Endothelial cell (in vitro differentiated cells): ENCODE measurements around the gene COG7. TPM values are rescaled to one million over a fixed set of nuclear protein-coding genes. Genes with fewer than 3 reads are reported as not detected.

Source experiments
- DNase-seq: peaks from one replicate; pipeline ENCODE4 v3.0.0; 2021; ENCODE audit warnings: low spot score
- H3K27ac Mint-ChIP-seq: one replicate; pipeline ENCODE4 v1.8.0; 2021; ENCODE audit warnings: mixed read lengths, inconsistent platforms; ENCODE audit not compliant: unreplicated experiment
- H3K27me3 Mint-ChIP-seq: one replicate; pipeline ENCODE4 v1.8.0; 2021; ENCODE audit warnings: mild to moderate bottlenecking, moderate library complexity, mixed read lengths, inconsistent platforms; ENCODE audit not compliant: unreplicated experiment
- H3K36me3 Mint-ChIP-seq: one replicate; pipeline ENCODE4 v1.8.0; 2021; ENCODE audit warnings: mild to moderate bottlenecking, low read depth, mixed read lengths, inconsistent platforms; ENCODE audit not compliant: unreplicated experiment
- H3K4me1 Mint-ChIP-seq: one replicate; pipeline ENCODE4 v1.8.0; 2021; ENCODE audit warnings: mild to moderate bottlenecking, mixed read lengths, inconsistent platforms; ENCODE audit not compliant: unreplicated experiment
- H3K4me3 Mint-ChIP-seq: one replicate; pipeline ENCODE4 v1.8.0; 2021; ENCODE audit warnings: mild to moderate bottlenecking, mixed read lengths, inconsistent platforms; ENCODE audit not compliant: unreplicated experiment
- H3K9me3 Mint-ChIP-seq: one replicate; pipeline ENCODE4 v1.8.0; 2021; ENCODE audit warnings: mixed read lengths, inconsistent platforms; ENCODE audit not compliant: unreplicated experiment
- total RNA-seq: library from RNA; stranded (reverse); fragmentation: NEBNext Ultra II Directional; extraction: Animal tissue kit (Norgen Biotek cat#: 25700); gene quantifications from one replicate; pipeline ENCODE4 v1.2.1, GENCODE V29; 2021; ENCODE audit not compliant: unreplicated experiment
- TF ChIP-seq, protein P1 (sequence below): fragments of 200-600 bp; sonication (generic); IDR thresholded peaks from one replicate; pipeline ENCODE4 v1.5.0; 2021; ENCODE audit warnings: antibody characterized with exemption; ENCODE audit not compliant: unreplicated experiment

COG7 gene
- total RNA-seq, 1 donor from 2014 or later: 10.1 TPM

- no peak for DNase-seq
- TF ChIP-seq, protein P1, sequence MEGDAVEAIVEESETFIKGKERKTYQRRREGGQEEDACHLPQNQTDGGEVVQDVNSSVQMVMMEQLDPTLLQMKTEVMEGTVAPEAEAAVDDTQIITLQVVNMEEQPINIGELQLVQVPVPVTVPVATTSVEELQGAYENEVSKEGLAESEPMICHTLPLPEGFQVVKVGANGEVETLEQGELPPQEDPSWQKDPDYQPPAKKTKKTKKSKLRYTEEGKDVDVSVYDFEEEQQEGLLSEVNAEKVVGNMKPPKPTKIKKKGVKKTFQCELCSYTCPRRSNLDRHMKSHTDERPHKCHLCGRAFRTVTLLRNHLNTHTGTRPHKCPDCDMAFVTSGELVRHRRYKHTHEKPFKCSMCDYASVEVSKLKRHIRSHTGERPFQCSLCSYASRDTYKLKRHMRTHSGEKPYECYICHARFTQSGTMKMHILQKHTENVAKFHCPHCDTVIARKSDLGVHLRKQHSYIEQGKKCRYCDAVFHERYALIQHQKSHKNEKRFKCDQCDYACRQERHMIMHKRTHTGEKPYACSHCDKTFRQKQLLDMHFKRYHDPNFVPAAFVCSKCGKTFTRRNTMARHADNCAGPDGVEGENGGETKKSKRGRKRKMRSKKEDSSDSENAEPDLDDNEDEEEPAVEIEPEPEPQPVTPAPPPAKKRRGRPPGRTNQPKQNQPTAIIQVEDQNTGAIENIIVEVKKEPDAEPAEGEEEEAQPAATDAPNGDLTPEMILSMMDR: no peak
- H3K4me3 Mint-ChIP-seq: no peak overlapping the region
- H3K27ac Mint-ChIP-seq: no peak overlapping the region
- H3K4me1 Mint-ChIP-seq: peaks cover 7% of the 10 kb centered on the region
- H3K36me3 Mint-ChIP-seq: peaks cover 29% of the 10 kb centered on the region
- no peaks in the 10 kb centered on the region for H3K27me3 Mint-ChIP-seq
- no peaks in the 10 kb centered on the region for H3K9me3 Mint-ChIP-seq
Measured at GRCh38 chr16:23495671-23496070, 42.7 kb upstream of the COG7 start.

DNA sequence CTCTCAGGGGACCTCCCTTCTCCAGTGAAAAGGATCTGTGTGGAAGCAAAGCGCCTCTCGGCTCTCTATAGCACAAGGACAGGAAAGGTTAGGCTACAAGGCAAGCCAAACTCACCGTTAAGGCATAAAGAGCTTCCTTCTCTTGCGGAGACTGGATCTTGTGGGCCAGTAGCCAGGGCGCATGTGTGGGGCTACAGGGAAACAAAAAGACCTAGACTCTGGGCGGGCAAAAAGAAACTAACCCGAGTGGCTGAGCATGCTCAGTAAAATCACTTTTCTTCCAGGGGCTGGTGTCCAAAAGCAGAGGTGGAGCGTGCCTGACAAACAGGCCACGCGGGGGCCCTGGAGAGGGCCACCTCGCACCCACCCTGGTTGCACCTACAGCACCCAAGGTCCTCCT, 41.2 kb upstream of the COG7 start:
- H3K36me3 Mint-ChIP-seq: peaks cover 34% of the 10 kb centered on the region
- no peaks in the 10 kb centered on the region for H3K27me3 Mint-ChIP-seq
- no peaks in the 10 kb centered on the region for H3K9me3 Mint-ChIP-seq
- peaks cover 7% of the 10 kb centered on the region for H3K4me1 Mint-ChIP-seq
- H3K27ac Mint-ChIP-seq: no peak overlapping the region
- no peak overlapping the region for H3K4me3 Mint-ChIP-seq
- TF ChIP-seq, protein P1: no peak
- no peak for DNase-seq

DNA sequence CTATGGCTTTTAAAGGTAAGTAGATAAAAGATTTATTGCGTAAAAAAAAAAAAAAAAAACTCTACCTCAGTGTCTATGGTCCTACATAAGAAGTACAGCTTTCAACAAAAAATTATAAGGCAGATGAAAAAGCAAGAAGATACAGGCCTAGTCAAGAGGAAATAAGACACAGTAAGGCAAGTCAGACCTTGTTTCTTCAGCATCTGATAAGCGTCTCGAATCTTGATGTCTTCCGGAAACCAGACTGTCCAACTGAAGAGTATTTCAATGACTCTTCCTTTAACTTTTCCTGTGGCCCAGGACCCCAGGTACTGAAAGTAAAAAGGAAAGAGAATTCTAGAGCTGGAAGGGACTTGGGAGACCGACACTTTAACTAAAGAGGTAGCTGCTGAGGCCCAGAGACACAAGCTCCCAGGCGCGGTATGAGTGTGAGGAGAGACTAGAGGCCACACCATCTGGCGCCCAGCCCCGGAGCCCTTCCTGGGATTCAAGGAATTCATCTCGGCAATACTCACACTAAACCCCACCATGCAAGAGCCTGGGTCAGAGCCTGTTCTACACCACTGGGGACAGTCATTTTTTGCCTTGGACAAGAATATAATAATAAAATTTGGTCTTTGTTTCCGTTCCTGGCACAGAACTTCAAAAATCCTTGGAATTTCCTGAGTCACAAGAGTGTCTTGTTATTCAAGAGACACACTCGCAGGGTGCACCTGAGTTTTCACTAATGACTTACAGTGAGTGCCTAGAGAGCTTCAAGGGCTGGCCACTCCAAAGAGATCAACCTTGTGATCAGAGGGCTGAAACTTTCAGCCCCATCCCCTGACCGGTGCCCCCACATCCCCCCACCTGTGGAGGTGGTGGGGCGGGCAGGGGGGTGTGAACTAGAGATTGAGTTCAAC, 38.8 kb upstream of the COG7 start:
- DNase-seq: no peak
- peaks cover 23% of the 10 kb centered on the region for H3K36me3 Mint-ChIP-seq
- no peaks in the 10 kb centered on the region for H3K4me1 Mint-ChIP-seq
- no peak overlapping the region for H3K27ac Mint-ChIP-seq
- H3K9me3 Mint-ChIP-seq: no peaks in the 10 kb centered on the region
- H3K27me3 Mint-ChIP-seq: no peaks in the 10 kb centered on the region
- TF ChIP-seq, protein P1: no peak
- H3K4me3 Mint-ChIP-seq: no peak overlapping the region

DNA sequence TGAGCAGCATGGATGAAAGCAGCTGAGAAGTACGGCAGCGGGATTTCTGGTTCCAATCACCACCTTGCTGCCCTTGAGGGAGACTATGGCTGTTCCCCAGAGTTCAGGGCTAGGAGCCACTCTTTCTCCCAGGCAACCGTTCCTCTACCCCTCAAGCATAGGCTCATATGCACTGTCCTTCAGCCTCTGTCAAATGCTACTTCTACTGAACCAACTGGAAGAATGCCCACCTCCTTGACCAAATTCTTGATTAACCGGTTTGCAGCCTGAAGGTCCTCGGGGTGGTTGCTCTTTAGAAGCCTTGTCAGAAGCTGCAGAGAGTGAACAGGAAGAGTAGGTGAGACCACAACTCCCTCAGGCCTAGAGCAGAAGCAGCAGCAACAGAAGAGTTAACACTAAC, 33.5 kb upstream of the COG7 start:
- DNase-seq: no peak
- TF ChIP-seq, protein P1: no peak
- H3K27ac Mint-ChIP-seq: no peak overlapping the region
- no peaks in the 10 kb centered on the region for H3K9me3 Mint-ChIP-seq
- H3K27me3 Mint-ChIP-seq: peaks cover 5% of the 10 kb centered on the region
- H3K36me3 Mint-ChIP-seq: peaks cover 35% of the 10 kb centered on the region
- no peaks in the 10 kb centered on the region for H3K4me1 Mint-ChIP-seq
- H3K4me3 Mint-ChIP-seq: no peak overlapping the region

DNA sequence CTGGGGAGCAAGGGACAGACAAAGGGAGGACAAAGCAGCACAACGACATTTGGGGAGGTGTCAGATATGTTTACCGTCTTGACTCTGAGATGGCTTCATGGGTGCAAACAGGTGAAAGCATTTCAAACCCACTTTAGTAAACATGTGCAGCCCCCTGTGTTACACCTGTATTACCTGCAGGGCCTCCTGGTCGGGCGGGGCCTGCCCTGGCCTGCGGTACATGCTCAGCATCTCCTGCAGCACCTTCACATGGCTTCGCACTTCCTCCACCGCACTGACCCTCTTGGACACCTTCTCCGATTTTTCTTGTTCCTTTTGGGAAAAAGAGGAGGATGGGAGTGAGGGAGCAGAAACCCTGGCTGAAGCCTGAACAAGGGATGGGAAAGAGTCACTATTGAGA, 32.9 kb upstream of the COG7 start:
- Mint-ChIP-seq H3K36me3 (peaks cover 35% of the 10 kb centered on the region), H3K27ac (no peak overlapping the region), H3K9me3 (no peaks in the 10 kb centered on the region), H3K4me1 (no peaks in the 10 kb centered on the region), H3K27me3 (peaks cover 5% of the 10 kb centered on the region), H3K4me3 (no peak overlapping the region)
- TF ChIP-seq, protein P1: no peak
- DNase-seq: no peak
